Thyroid gland (tissue), 4 donors: Measurements from ENCODE around the gene SRSF1.

ENCODE experiments used
- CTCF ChIP-seq, 6 experiments: fragments of 200-600 bp in 3 of 6; fragments of 450-650 bp in 3 of 6; sonication (generic) in 3 of 6; IDR thresholded peaks; one replicate each; pipeline ENCODE4 v1.5.1; 2016 to 2019; ENCODE audit warnings: antibody characterized with exemption in 6 of 6, mild to moderate bottlenecking in 2 of 6, inconsistent platforms in 1 of 6, moderate library complexity in 1 of 6
- POLR2A ChIP-seq, 2 donors: fragments of 450-650 bp; IDR thresholded peaks; one replicate each; pipeline ENCODE4 v1.6.1; 2017; ENCODE audit warnings: antibody characterized with exemption in 2 of 2, mild to moderate bottlenecking in 2 of 2, moderate library complexity in 1 of 2

- TF ChIP-seq CTCF (IDR thresholded peaks at IDR 0.05), result no peak
- no peak for TF ChIP-seq POLR2A (IDR thresholded peaks at IDR 0.05)
Measured at GRCh38 chr17:57975044-57975443, 32.0 kb downstream of the SRSF1 start.
